Posterior vena cava (tissue), 2 donors: ENCODE measurements around the gene TFB2M. TPM values are rescaled to one million over a fixed set of nuclear protein-coding genes. Genes with fewer than 3 reads are reported as not detected.
A peak's percentile ranks its signal among the peaks of the same experiment; 100 is the strongest.
"Not testable (repeated sequence)": the region's sequence is repeated elsewhere in the genome, so short reads cannot be mapped to it uniquely, and the experiment has no call there.

Experiments used
- DNase-seq: peaks from one replicate; pipeline ENCODE4 v3.0.0-alpha.2; 2020; ENCODE audit warnings: low spot score
- intact Hi-C, 2 donors: fragments of 100-400 bp; cut with DNase I; formaldehyde crosslinking; loops; one replicate each; pipeline versions ENCODE4 v1.14.1 to v1.14.2; 2022 to 2023
- total RNA-seq, 2 donors: library from RNA; stranded (reverse); fragmentation: NEBNext Ultra II Directional; extraction: Animal tissue kit (Norgen Biotek cat#: 25700); gene quantifications; one replicate each; pipeline ENCODE4 v1.2.1, GENCODE V29; 2021
- donor health status: DM: yes; HTN: yes; CAD: no.
- donor health status: DM: yes; HTN: yes; CAD: no.

Gene TFB2M
- total RNA-seq, 2 donors from 2014 or later, result 6.9 to 7.3 TPM

DNA sequence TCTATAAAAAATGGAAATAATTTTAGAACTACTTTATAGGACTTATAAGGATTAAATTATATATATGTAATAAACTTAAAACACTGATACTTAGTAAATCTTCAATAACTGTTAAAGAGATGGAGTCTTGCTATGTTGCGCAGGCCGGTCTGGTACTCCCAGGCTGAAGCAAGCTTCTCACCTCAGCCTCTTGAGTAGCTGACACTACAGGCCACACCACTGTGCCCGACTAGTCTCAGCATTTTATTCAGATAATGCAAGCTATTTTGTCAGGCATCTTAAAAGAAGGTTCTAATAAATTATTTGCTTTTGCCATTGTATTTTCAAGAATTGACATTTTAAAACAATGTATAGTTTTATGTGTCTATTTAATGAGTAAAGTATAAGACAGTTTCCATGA is 21.0 kb upstream of the TFB2M start:
- no peak for DNase-seq
- intact Hi-C loops, result no loop called here

DNA sequence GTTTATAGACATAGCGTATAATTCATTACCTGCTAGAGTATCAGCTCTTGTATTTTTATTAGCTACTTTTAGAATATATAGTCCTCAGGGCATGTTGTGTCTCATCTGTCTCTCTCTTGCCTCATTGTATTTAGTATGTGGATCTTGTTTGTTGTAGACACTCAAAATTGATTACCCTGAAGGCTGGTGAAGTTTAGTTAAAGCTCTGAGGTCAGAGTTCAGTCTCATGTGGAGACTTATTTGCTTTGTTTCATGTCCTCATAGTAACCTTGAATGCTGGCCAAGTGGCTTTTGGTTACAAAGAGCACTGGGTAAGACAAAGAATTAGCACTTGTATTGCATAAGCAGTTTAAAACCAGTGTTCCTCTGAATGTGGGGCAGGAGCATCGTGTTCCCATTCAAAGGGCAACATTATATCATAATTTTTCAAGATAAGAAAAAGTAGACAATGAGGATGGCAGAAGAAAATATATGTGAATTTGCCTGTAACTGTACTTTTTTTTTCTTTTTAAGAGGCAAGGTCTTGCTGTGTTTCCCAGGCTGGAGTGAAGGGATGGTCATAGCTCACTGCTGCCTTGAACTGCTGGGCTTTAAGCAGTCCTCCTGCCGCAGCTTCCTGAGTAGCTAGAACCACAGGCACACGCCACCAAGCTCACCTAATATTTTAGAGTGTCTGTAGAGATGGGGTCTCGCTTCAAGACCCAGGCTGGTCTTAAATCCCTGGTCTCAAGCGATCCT is 17.6 kb upstream of the TFB2M start:
- DNase-seq, result no peak
- intact Hi-C loops, result no loop called here

DNA sequence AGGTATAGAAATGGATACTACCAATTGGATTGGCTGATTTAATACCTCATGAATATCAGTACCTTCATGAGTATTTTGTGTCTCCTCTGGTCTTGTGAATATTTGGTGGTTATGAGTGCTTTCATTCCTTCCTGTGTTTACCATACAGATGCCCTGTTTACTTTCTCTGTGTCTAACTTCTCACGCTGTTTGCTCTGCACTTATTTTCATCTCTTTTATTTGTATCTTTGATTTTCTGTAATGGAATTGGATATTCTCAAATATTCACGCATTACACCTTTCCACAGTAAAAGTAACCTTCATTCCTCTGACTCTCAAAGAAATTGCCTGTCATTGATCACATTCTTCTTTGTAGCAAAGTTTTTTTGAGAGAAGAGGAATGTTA is 17.0 kb upstream of the TFB2M start:
- intact Hi-C loops, result no loop called here

DNA sequence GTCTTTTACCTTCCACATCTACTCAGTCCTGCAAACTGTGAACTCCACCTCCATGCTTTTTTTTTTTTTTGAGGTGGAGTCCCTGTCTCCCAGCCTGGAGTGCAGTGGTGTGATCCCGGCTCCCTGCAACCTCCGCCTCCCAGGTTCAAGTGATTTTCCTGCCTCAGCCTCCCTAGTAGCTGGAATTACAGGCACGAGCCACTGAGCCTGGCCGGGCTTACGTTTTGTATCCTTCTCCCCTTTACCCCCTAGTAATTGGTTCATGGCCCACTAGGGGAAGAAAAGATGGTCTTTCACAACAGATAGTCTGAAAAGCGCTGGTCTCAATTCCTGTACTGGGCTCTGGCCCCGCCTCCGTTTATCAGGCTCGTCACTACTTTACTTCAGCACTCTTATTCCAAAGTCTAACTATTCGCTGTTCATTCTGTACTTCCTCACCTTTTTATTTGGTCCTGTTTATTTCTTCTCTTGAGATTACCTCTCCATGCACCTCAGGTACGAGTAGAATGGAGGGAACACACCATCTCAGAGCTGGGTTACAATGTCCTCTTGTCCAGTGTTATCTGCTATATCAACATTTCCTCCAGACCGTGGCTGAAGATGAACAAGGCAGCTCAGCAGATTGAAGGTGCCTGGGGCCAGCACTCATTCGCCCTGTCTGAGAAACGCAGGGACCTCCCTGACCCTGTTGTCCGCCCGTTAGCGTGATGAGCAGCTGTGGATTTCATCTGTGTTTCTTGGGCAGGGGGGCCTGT is 16.4 kb upstream of the TFB2M start:
- intact Hi-C loops, result loop anchor here in 1 of 2 donors (1.0 kb wide), 1 partner anchor 10 kb away; no protein-coding TSS in a partner anchor
- no peak for DNase-seq

More for the DNA sequence above, 17.0 kb upstream of the TFB2M start:
- DNase-seq, result no peak

GRCh38 chr1:246580497-246581370 is 14.7 kb upstream of the TFB2M start:
- no peak for DNase-seq
- intact Hi-C loops, result no loop called here

GRCh38 chr1:246579818-246580217 is 13.8 kb upstream of the TFB2M start:
- no peak for DNase-seq
- intact Hi-C loops, result no loop called here

GRCh38 chr1:246577720-246578106 is 11.7 kb upstream of the TFB2M start:
- intact Hi-C loops, result no loop called here
- no peak for DNase-seq

- intact Hi-C loops, result no loop called here
- no peak for DNase-seq
Measured at GRCh38 chr1:246577082-246577719, 11.1 kb upstream of the TFB2M start.

DNA sequence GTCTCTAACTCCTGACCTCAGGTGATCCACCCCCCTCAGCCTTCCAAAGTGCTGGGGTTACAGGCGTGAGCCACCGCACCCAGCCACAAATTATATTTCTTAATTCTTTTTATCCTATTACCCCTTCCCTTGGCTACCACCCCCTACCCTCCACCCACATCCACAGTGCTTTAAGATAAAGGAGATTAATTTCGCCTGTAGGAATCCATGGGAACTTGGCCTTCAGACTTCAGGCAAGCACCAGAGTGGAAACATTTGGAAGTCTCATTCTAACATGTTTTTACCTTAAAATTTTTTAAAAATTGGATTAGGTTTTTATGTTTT is 10.6 kb upstream of the TFB2M start:
- intact Hi-C loops, result no loop called here
- DNase-seq, result no peak

DNA sequence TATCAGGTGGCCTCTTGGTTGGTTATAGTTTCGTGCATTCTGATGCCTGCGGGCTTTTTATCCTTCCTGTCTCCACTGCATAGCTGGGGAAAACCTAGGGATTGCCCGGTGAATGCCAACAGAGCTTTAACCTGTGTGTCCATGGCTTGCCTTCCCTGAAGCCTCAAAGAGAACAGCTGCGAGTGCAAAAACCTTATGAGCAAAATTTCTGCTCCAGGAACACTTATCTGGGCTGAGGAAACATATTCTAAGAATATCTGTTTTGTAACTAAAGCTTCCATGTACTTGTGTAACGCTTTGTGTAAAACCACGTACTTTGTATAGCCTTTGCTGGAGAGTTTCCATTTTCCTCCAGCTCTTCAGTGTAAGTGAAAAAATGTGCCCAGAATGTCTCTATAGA is 7.4 kb upstream of the TFB2M start:
- intact Hi-C loops, result no loop called here
- no peak for DNase-seq

DNA sequence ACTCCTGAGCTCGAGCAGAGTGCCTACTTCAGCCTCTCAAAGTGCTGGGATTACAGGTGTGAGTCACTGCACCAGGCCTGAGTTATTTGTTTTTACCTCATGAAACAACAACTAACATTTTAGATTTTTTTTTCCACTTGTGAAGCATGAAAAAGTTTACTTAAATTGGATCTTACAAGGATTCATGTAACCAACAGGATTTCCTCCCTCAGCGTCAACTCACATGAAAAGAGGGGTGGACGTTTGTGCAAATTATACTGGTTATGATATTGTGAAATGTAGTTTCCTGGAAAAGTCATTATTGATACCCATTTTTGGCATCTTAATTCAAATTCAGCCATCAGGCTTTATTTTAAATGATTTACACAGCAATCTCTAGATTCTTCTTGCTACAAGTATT is 6.7 kb upstream of the TFB2M start:
- intact Hi-C loops, result loop anchor here in 1 of 2 donors (1.0 kb wide), 1 partner anchor 10 kb away; no protein-coding TSS in a partner anchor
- DNase-seq, result no peak

DNA sequence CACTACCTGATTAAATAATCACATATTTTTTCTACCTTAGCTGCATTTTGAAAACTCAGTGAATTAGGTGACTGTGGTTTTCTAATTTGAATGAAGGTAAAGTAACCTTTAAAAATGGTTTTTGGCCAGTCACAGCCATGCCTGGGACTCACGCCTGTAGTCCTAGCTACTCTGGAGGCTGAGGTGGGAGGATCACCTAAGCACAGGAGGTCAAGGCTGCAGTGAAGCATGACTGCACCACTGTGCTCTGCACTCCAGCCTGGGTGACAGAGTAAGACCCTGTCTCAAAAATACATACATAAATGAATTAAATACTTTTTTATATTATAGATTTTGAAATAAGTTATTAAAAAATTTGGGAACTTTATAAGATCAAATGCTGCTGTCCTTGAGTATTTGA is 5.9 kb upstream of the TFB2M start:
- DNase-seq, result no peak
- intact Hi-C loops, result loop anchor here in 1 of 2 donors (1.0 kb wide), 1 partner anchor 10 kb away; no protein-coding TSS in a partner anchor

DNA sequence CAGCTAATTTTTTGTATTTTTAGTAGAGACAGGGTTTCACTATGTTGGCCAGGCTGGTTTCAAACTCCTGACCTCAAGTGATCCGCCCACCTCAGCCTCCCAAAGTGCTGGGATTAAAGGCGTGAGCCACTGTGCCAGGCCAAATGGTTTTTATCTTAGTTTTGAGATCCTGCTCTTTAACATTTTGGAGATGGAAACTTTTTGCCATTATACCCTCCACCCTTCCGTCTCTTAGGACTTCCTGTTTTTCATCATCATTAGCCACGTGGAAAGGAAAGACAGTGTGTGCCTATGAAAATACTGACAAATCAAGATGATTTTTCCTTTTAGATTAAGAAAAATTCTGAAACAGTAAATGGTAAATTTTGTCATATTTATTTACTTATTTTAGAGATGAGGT is 5.2 kb upstream of the TFB2M start:
- DNase-seq, intact Hi-C loops: not testable (repeated sequence)

GRCh38 chr1:246569248-246570238 is 3.5 kb upstream of the TFB2M start:
- intact Hi-C loops, result loop anchor here in 1 of 2 donors (10.0 kb wide), 1 partner anchor 125 kb away; no protein-coding TSS in a partner anchor
- DNase-seq, result no peak

GRCh38 chr1:246567646-246568235 is 1.7 kb upstream of the TFB2M start:
- intact Hi-C loops, result loop anchor here in 1 of 2 donors (10.0 kb wide), 1 partner anchor 127 kb away; no protein-coding TSS in a partner anchor
- no peak for DNase-seq

DNA sequence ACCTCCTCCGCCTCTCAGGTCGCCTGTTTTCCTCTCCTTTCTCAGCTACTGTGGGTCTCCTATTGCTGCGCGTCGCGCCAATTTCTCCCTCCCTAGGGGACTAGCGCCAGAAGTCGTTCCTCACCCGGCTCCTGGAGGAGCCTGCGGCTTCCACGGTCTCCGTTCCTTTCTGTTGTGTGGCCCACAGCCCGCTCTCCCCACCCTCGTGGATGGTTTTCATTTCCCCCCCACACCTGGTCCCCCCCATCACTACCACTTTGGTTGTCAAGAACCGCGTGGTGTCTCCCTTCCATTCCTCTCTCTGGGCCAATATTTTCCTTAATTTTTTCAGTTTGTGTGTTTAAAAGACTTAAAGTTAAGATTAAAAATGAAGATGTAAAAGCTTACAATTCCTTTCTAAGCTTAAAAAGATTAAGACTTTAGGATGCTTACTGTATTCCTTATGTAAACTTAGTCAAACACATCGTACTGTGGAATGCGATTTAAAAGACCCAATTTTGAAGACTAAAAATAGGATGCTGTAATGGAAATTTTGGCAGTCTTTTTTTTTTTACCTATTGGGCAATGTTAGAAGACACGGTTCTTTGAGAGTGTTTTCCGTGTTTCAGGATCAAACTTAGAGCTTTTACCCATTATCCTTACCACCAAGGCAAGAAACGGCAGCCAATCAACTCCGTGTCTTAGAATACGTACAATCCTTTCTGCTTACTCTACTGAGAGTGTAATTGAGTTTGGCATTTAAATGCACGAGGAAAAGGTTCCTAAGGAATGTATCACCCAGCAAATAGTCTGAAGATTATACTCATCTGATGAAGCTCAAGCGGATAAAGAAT is 968 bp upstream of the TFB2M start:
- intact Hi-C loops, result loop anchor here in 1 of 2 donors (10.0 kb wide), 1 partner anchor 128 kb away; no protein-coding TSS in a partner anchor
- DNase-seq, result peak; percentile 86

GRCh38 chr1:246565751-246566127 is 322 bp downstream of the TFB2M start:
- no peak for DNase-seq
- intact Hi-C loops, result loop anchor here in 1 of 2 donors (10.0 kb wide), 1 partner anchor 129 kb away; no protein-coding TSS in a partner anchor
